Activated CD8-positive, alpha-beta T cell treated with anti-CD3 and anti-CD28 coated beads, Interleukin-2, amount 10 ng/mL, durations not matched to agents 7 days and 5 days (primary cell): ENCODE results near the gene DACH1. TPM values are rescaled to one million over a fixed set of nuclear protein-coding genes. Genes with fewer than 3 reads are reported as not detected.

ENCODE experiments used
- ATAC-seq: fragments of 150-1000 bp; cut with Tn5 transposase; one replicate; pipeline ENCODE4 v1.10.0; 2021; ENCODE audit warnings: moderate library complexity
- CTCF ChIA-PET: fragments of 350-600 bp; sonication (Branson Sonifier 250); formaldehyde crosslinking; loops from one replicate; lab custom pipeline; 2021; ENCODE audit warnings: antibody characterized with exemption; lab: Charles Lee
- POLR2A ChIA-PET: fragments of 350-600 bp; sonication (Branson Sonifier 250); formaldehyde crosslinking; loops from one replicate; lab custom pipeline; 2021; ENCODE audit warnings: antibody characterized with exemption; lab: Charles Lee
- DNase-seq: peaks from one replicate; pipeline ENCODE4 v3.0.0-alpha.2; 2020
- H3K27ac Mint-ChIP-seq: one replicate; pipeline ENCODE4 v1.8.0; 2021; ENCODE audit warnings: mild to moderate bottlenecking, mixed read lengths
- H3K27me3 Mint-ChIP-seq: one replicate; pipeline ENCODE4 v1.8.0; 2021; ENCODE audit warnings: low read depth, mixed read lengths
- H3K36me3 Mint-ChIP-seq: one replicate; pipeline ENCODE4 v1.8.0; 2021; ENCODE audit warnings: low read depth, mixed read lengths
- H3K4me1 Mint-ChIP-seq: one replicate; pipeline ENCODE4 v1.8.0; 2021; ENCODE audit warnings: low read depth, mixed read lengths
- H3K4me3 Mint-ChIP-seq: one replicate; pipeline ENCODE4 v1.8.0; 2021; ENCODE audit warnings: mild to moderate bottlenecking, mixed read lengths
- H3K9me3 Mint-ChIP-seq: one replicate; pipeline ENCODE4 v1.8.0; 2022; ENCODE audit warnings: mixed read lengths; ENCODE audit not compliant: insufficient read depth
- total RNA-seq, 2 experiments: library from RNA; stranded (reverse); gene quantifications; one replicate each; pipeline ENCODE4 v1.2.3, GENCODE V29; 2021

Gene DACH1
- total RNA-seq, 2 experiments from 2014 or later: not detected

- Mint-ChIP-seq H3K4me3 (no peak overlapping the region), H3K9me3 (no peaks in the 10 kb centered on the region), H3K27me3 (no peaks in the 10 kb centered on the region), H3K27ac (no peak overlapping the region), H3K4me1 (no peaks in the 10 kb centered on the region), H3K36me3 (no peaks in the 10 kb centered on the region)
- ChIA-PET CTCF (no interaction called here), POLR2A (no interaction called here)
- DNase-seq: no peak
- no peak for ATAC-seq
Observed at GRCh38 chr13:71813187-71813586, 53.8 kb downstream of the DACH1 start.

- Mint-ChIP-seq H3K9me3 (no peaks in the 10 kb centered on the region), H3K4me3 (no peak overlapping the region), H3K4me1 (no peaks in the 10 kb centered on the region), H3K27me3 (no peaks in the 10 kb centered on the region), H3K27ac (no peak overlapping the region), H3K36me3 (no peaks in the 10 kb centered on the region)
- DNase-seq (no peak), ATAC-seq (no peak)
- POLR2A ChIA-PET: no interaction called here
- CTCF ChIA-PET: no interaction called here
Observed at GRCh38 chr13:71811344-71811743, 55.7 kb downstream of the DACH1 start.

- no peak overlapping the region for H3K4me3 Mint-ChIP-seq
Observed at GRCh38 chr13:71808708-71809107, 58.3 kb downstream of the DACH1 start.

GRCh38 chr13:71806886-71807285 is 60.1 kb downstream of the DACH1 start:
- Mint-ChIP-seq H3K4me3 (no peak overlapping the region), H3K27me3 (no peaks in the 10 kb centered on the region), H3K27ac (no peak overlapping the region), H3K9me3 (no peaks in the 10 kb centered on the region), H3K4me1 (no peaks in the 10 kb centered on the region), H3K36me3 (no peaks in the 10 kb centered on the region)
- DNase-seq (no peak), ATAC-seq (no peak)
- ChIA-PET POLR2A (no interaction called here), CTCF (no interaction called here)

More at GRCh38 chr13:71808708-71809107, 58.3 kb downstream of the DACH1 start:
- H3K9me3 Mint-ChIP-seq: no peaks in the 10 kb centered on the region
- no peaks in the 10 kb centered on the region for H3K4me1 Mint-ChIP-seq
- POLR2A ChIA-PET: no interaction called here
- H3K27ac Mint-ChIP-seq: no peak overlapping the region
- H3K36me3 Mint-ChIP-seq: no peaks in the 10 kb centered on the region
- ATAC-seq (no peak), DNase-seq (no peak)
- CTCF ChIA-PET: no interaction called here
- no peaks in the 10 kb centered on the region for H3K27me3 Mint-ChIP-seq

GRCh38 chr13:71803066-71803465 is 63.9 kb downstream of the DACH1 start:
- Mint-ChIP-seq H3K4me3 (no peak overlapping the region), H3K4me1 (no peaks in the 10 kb centered on the region), H3K27me3 (no peaks in the 10 kb centered on the region), H3K27ac (no peak overlapping the region), H3K36me3 (no peaks in the 10 kb centered on the region), H3K9me3 (no peaks in the 10 kb centered on the region)
- DNase-seq: no peak
- ChIA-PET POLR2A (no interaction called here), CTCF (no interaction called here)
- no peak for ATAC-seq

- ATAC-seq (no peak), DNase-seq (no peak)
- Mint-ChIP-seq H3K4me1 (no peaks in the 10 kb centered on the region), H3K9me3 (no peaks in the 10 kb centered on the region), H3K27me3 (no peaks in the 10 kb centered on the region), H3K27ac (no peak overlapping the region), H3K36me3 (no peaks in the 10 kb centered on the region), H3K4me3 (no peak overlapping the region)
- ChIA-PET POLR2A (no interaction called here), CTCF (no interaction called here)
Observed at GRCh38 chr13:71801781-71802180, 65.2 kb downstream of the DACH1 start.

GRCh38 chr13:71801165-71801760 is 65.7 kb downstream of the DACH1 start:
- H3K4me3 Mint-ChIP-seq: no peak overlapping the region
- ChIA-PET POLR2A (no interaction called here), CTCF (no interaction called here)
- ATAC-seq (no peak), DNase-seq (no peak)
- no peaks in the 10 kb centered on the region for H3K27me3 Mint-ChIP-seq
- no peaks in the 10 kb centered on the region for H3K36me3 Mint-ChIP-seq
- no peaks in the 10 kb centered on the region for H3K9me3 Mint-ChIP-seq
- no peak overlapping the region for H3K27ac Mint-ChIP-seq
- no peaks in the 10 kb centered on the region for H3K4me1 Mint-ChIP-seq

GRCh38 chr13:71799324-71799723 is 67.7 kb downstream of the DACH1 start:
- Mint-ChIP-seq H3K27ac (no peak overlapping the region), H3K27me3 (no peaks in the 10 kb centered on the region), H3K9me3 (no peaks in the 10 kb centered on the region), H3K4me3 (no peak overlapping the region), H3K36me3 (no peaks in the 10 kb centered on the region), H3K4me1 (no peaks in the 10 kb centered on the region)
- CTCF ChIA-PET: no interaction called here
- POLR2A ChIA-PET: no interaction called here
- DNase-seq (no peak), ATAC-seq (no peak)

- CTCF ChIA-PET: no interaction called here
- H3K4me1 Mint-ChIP-seq: no peaks in the 10 kb centered on the region
- no peaks in the 10 kb centered on the region for H3K9me3 Mint-ChIP-seq
- H3K4me3 Mint-ChIP-seq: no peak overlapping the region
- H3K27me3 Mint-ChIP-seq: no peaks in the 10 kb centered on the region
- no peak overlapping the region for H3K27ac Mint-ChIP-seq
- POLR2A ChIA-PET: no interaction called here
- DNase-seq (no peak), ATAC-seq (no peak)
- H3K36me3 Mint-ChIP-seq: no peaks in the 10 kb centered on the region
Observed at GRCh38 chr13:71798707-71799106, 68.3 kb downstream of the DACH1 start.

- H3K36me3 Mint-ChIP-seq: no peaks in the 10 kb centered on the region
- H3K9me3 Mint-ChIP-seq: no peaks in the 10 kb centered on the region
- ATAC-seq (no peak), DNase-seq (no peak)
- no peaks in the 10 kb centered on the region for H3K4me1 Mint-ChIP-seq
- H3K27ac Mint-ChIP-seq: no peak overlapping the region
- POLR2A ChIA-PET: no interaction called here
- CTCF ChIA-PET: no interaction called here
- H3K27me3 Mint-ChIP-seq: no peaks in the 10 kb centered on the region
- H3K4me3 Mint-ChIP-seq: no peak overlapping the region
Observed at GRCh38 chr13:71797517-71797916, 69.5 kb downstream of the DACH1 start.

- DNase-seq (no peak), ATAC-seq (no peak)
- no peak overlapping the region for H3K27ac Mint-ChIP-seq
- ChIA-PET POLR2A (no interaction called here), CTCF (no interaction called here)
- no peaks in the 10 kb centered on the region for H3K4me1 Mint-ChIP-seq
- no peak overlapping the region for H3K4me3 Mint-ChIP-seq
- no peaks in the 10 kb centered on the region for H3K9me3 Mint-ChIP-seq
- H3K27me3 Mint-ChIP-seq: no peaks in the 10 kb centered on the region
- H3K36me3 Mint-ChIP-seq: no peaks in the 10 kb centered on the region
Observed at GRCh38 chr13:71789693-71790329, 77.2 kb downstream of the DACH1 start.

GRCh38 chr13:71789037-71789436 is 78.0 kb downstream of the DACH1 start:
- CTCF ChIA-PET: no interaction called here
- H3K36me3 Mint-ChIP-seq: no peaks in the 10 kb centered on the region
- H3K27ac Mint-ChIP-seq: no peak overlapping the region
- ATAC-seq: no peak
- no peaks in the 10 kb centered on the region for H3K9me3 Mint-ChIP-seq
- no peak for DNase-seq
- no peak overlapping the region for H3K4me3 Mint-ChIP-seq
- no peaks in the 10 kb centered on the region for H3K27me3 Mint-ChIP-seq
- no peaks in the 10 kb centered on the region for H3K4me1 Mint-ChIP-seq
- POLR2A ChIA-PET: no interaction called here

- ChIA-PET CTCF (no interaction called here), POLR2A (no interaction called here)
- H3K4me1 Mint-ChIP-seq: no peaks in the 10 kb centered on the region
- no peak for ATAC-seq
- H3K27me3 Mint-ChIP-seq: no peaks in the 10 kb centered on the region
- H3K27ac Mint-ChIP-seq: no peak overlapping the region
- H3K36me3 Mint-ChIP-seq: no peaks in the 10 kb centered on the region
- DNase-seq: no peak
- no peaks in the 10 kb centered on the region for H3K9me3 Mint-ChIP-seq
- no peak overlapping the region for H3K4me3 Mint-ChIP-seq
Observed at GRCh38 chr13:71787414-71787813, 79.6 kb downstream of the DACH1 start.
